ENCODE measurements around the gene DCDC1.

- TF ChIP-seq TAF1 (IDR thresholded peaks at IDR 0.05; ENCODE audit: borderline replicate concordance, insufficient read depth, low read length), result no peak
- no peak for TF ChIP-seq POLR2AphosphoS5 (IDR thresholded peaks at IDR 0.05; ENCODE audit: low read depth, low read length)
- no peak for TF ChIP-seq REST (IDR thresholded peaks at IDR 0.05; ENCODE audit: insufficient read depth in 1 of 2, low read depth in 2 of 2, low read length in 2 of 2)
- no peak for TF ChIP-seq SIN3A (IDR thresholded peaks at IDR 0.05; ENCODE audit: borderline replicate concordance, insufficient read depth, low read length)
- TF ChIP-seq FOXP2 (optimal IDR thresholded peaks at IDR 0.05; ENCODE audit: borderline replicate concordance, extremely low read depth, extremely low read length, insufficient read depth), result no peak
These were observed 339.3 kb downstream of the DCDC1 start for GRCh38 chr11:31030138-31030792.

Measured in PFSK-1 (cell line).